ENCODE measurements around the gene PRKCA.

DNA sequence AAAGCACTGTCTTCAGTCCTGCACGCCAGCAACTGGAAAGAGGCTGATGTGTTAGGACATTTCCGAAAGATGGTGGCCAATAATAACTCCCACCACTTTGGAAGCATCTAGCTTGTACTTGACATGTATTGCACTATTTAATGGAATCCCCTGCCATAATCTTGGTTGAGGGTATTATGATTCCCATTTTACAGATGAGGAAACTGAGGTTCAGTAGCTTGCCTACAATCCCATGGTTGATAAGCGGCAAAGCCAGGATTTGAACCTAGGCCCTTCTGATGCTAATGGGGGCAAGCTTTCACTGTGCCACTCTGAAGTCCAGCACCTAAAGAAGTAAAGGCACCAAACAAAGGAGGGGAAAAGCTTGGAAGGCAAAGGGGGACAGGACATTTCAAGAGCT lies 540.5 kb downstream of the PRKCA start:
- TF ChIP-seq, protein P1, sequence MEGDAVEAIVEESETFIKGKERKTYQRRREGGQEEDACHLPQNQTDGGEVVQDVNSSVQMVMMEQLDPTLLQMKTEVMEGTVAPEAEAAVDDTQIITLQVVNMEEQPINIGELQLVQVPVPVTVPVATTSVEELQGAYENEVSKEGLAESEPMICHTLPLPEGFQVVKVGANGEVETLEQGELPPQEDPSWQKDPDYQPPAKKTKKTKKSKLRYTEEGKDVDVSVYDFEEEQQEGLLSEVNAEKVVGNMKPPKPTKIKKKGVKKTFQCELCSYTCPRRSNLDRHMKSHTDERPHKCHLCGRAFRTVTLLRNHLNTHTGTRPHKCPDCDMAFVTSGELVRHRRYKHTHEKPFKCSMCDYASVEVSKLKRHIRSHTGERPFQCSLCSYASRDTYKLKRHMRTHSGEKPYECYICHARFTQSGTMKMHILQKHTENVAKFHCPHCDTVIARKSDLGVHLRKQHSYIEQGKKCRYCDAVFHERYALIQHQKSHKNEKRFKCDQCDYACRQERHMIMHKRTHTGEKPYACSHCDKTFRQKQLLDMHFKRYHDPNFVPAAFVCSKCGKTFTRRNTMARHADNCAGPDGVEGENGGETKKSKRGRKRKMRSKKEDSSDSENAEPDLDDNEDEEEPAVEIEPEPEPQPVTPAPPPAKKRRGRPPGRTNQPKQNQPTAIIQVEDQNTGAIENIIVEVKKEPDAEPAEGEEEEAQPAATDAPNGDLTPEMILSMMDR (IDR thresholded peaks at IDR 0.05): no peak
- TF ChIP-seq POLR2A (IDR thresholded peaks at IDR 0.05): no peak

All from ovary (tissue), 3 donors.